HG03108 (cell line): ENCODE data around the gene BTN1A1.

ENCODE experiments used
- ATAC-seq: cut with Tn5 transposase; IDR thresholded peaks from one replicate; pipeline ENCODE4 v1.9.1; 2021; ENCODE audit warnings: moderate library complexity; ENCODE audit not compliant: unreplicated experiment

The BTN1A1 gene

DNA sequence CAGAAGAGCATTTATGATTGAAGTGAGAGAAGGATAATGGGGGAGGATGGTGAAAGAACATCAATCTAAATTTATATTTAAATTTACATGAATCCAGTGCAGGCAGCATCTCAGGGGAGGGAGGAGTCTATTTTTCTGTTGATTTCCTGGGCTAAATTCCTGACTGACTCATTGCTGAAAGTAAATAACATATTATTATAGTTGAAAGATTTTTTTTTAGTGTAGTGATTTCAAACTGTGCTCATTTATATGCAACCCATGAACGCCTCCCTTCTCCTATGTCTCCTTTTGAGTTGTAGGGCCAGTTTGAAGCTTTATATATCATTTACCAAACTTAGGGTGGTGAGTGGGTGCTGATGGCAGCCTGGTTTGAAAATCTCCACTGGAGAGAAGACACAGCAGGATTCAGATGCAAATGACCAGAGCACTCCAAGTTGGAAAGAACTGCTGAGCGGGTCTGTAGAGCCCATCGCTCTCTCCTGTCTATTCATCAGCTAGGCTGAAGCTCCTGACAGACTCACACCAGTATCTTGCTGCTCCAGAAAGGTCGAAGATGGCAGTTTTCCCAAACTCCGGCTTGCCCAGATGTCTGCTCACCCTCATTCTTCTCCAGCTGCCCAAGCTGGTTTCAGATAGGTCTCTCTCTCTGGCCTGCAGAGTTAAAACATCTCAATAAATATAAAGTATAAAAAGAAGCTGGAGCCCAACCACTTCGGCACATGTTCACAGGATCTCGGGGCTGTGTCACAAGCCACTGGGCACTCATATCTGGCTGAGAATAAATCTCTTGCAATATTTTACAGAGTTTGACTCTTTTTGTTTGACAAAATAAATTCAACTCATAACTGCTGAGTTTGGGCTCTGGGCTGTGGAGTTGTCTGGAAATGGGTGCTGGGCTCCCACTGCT lies 24.0 kb upstream of the BTN1A1 start:
- no peak for ATAC-seq

DNA sequence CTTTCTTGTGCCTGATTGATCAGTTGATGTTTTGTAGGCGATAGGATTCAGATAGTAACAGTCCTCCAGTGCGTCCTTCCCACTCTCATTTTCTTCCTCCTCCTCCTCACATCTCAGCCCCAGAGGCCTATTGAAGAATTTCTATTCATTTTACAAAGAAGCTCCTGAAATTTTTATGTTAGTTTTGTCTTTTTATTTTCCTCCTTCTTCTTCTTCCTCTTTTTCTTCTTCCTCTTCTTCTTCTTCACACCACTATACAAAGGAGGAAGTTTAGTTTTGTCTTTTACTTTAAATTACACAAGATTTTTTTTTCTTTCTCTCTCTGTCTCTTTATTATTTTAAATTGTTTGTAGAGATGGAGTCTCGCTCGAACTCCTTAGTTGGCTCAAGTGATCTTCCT lies 23.2 kb upstream of the BTN1A1 start:
- ATAC-seq: no peak

DNA sequence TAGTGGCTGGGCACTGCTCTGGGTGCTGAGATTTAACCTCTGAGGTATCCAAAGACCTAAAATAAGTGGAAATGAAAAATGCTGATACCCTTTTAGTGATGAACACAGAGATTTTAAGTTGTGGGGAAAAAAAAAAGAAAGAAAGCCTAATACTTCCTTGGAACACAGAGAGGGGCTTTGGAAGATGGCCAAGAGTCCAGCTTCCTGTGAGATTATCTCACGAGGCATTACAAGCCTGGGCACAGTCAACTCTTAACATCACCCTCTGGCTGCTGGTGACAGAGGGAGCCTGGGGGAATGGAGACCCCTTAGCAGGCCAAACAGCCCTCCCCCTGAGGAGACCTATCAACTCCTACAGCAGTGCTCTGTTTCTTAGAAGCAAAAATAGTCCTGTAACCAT lies 22.7 kb upstream of the BTN1A1 start:
- ATAC-seq: no peak

DNA sequence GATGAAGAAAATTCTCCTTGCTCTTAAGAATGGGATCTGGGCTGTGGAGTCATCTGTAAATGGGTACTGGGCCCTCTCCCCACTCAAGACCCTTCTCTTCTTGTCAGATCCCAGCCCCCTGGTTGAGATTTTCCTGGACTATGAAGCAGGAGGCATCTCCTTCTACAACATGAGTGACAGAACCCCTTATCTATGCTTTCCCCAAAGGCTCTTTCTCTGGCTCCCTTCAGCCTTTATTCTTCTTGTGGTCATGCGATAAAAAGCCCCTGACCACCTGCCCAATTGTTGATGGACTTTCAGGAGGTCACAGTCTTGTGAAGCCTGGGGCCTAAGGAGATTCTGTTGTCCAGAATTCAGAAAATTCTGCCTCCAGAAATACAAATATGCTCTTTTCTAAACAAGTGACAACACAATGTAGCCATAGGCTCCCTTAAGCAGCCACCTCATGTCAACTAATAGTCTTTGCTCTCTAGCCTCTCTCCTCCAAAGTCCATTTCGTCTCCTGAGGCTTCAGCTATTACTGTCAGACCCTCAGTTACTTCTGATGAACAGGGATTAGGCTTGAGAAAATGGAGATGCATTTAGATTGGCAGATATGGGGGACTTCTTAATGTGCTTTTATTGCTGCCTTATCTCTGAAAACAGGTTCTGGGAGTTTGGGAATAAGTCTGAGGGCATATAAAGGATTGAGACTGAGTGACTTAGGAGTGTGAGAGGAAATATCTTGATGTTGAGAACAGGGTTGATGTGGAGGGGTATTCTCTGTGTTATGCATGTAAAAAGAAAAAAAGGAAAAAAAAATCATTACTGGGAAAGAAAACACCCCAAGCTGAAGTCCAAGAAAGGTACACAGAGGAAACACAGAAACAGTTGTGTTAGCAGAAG lies 21.8 kb upstream of the BTN1A1 start:
- ATAC-seq: no peak

DNA sequence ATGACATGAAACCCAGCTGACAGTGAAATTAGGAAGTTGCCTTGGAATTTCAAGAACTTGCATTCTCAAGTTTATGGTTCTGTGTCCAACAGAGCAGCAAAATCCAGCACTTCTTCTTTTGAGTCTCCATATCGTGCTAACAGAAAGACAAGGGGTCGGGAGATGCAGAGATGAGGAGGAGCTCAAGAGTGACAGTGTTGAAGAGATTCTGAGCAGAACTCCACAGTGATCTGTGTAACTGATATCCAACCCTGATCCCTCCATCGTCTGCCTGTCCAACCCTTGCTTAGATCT lies 21.2 kb upstream of the BTN1A1 start:
- ATAC-seq: no peak

- no peak for ATAC-seq
These were observed 17.8 kb upstream of the BTN1A1 start for GRCh38 chr6:26482338-26482737.

DNA sequence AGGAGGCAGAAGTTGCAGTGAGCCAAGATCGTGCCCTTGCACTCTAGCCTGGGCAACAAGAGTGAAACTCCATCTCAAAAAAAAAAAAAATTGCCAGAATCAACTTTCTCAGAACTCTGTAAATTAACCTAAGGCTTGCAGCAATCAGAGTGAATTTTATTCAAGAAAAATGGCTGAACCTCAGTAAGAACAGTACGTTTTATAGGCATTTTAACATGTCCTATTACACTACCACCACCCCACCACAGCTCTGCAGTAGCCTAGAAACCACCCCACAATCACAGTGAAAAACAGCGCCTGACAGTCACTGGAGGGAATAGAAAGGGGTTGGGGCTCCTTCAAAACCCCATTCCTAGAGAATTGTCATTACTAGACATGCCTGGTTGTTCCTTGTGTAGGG lies 16.4 kb upstream of the BTN1A1 start:
- no peak for ATAC-seq

DNA sequence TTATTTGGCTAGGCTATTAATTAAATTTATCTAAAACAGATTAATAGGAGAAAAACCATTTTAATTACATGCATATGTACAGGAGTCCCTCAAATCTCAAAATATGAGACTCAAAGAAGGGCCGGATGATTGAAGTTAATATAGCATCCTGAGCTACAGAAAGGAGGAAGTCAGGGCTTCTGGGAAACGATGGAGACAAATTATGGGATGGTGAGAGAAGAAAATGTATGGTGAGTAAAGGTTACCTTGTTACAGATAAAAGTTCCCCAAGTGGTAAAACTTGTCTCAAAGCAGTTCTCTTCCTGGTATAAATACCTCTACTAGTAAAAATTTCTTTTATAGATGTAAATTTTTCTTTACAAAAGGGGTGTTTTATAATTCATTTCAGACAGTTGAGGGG lies 15.9 kb upstream of the BTN1A1 start:
- no peak for ATAC-seq

DNA sequence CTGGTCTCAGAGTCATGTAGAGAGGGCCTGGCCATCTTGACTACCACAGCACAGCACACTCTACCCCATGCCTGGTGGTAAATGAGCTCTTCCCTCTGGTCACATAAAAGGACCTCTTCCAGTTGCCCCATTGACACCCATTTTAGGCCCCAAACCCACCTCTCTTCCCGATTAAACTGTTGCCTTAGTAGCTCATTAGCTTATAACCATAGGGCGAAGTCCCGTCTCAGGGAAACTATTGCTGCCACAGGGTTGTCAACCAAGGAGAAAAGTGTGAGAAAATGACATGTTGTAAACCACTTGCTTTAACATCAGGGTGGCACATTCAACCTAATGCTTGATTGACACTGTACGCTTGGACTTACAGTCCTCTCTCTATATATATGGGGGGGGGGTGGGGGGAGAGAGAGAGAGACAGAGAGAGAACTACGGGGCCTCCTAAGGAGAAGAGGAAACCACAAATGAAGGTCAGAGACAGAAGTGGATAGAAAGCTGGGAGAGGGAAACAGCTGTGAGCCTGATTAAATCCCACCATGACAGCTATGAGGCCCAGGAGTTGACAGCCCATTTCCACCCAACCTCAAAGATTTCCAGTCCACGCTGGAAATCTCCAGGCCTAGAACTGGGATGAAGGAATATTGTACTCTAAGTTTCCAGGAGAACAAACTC lies 14.9 kb upstream of the BTN1A1 start:
- no peak for ATAC-seq

DNA sequence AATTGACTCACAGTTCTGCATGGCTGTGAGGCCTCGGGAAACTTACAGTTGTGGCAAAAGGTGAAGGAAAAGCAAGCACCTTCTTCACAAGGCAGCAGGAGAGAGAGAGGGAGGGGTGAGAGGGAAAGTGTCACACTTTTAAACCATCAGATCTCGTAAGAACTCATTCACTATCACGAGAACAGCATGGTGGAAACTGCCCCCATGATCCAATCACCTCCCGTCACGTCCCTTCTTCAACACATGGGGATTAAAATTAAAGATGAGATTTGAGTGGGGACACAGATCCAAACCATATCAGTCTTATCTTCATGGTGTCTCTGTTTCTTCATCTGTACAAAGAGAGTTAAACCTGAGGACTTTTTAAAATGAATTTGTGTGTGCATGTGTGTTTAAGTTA lies 13.7 kb upstream of the BTN1A1 start:
- no peak for ATAC-seq

GRCh38 chr6:26487466-26487865 lies 12.6 kb upstream of the BTN1A1 start:
- no peak for ATAC-seq

- ATAC-seq: no peak
These were observed 9.8 kb upstream of the BTN1A1 start for GRCh38 chr6:26489996-26490964.

DNA sequence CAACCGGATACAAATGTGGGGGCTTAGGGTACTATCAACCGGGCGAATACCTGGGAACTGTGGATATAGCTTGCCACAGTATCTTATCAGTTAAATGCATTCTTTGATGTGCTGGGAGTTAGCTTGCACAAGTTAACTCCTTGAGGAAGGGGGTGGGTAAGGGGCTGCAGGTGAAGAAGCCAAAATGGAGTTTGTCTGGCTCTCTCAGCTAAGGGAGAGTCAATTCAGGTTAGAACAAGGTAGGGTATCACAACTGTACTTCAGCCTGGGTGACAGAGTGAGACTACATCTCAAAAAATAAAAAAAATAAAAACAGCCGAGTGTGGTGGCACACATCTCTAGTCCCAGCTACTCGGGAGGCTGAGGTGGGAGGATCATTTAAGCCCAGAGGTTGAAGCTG lies 8.5 kb upstream of the BTN1A1 start:
- ATAC-seq: no peak

DNA sequence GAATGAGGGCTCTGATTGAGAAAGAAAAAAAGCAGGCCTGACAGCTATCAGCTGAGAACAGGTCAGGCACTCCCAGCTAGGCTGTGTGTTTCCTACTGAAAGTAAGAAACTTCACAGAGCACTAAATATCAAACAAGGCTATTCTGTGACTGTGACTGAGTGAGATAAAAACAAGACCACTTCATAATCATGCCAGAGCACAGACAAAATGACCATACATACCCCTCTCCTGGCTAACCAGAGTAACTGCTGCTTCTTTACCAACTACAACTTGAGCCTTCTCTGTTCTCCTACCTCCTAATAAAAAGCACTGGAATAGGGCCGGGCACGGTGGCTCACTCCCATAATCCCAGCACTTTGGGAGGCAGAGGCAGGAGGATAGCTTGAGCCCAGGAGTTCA lies 6.8 kb upstream of the BTN1A1 start:
- no peak for ATAC-seq

DNA sequence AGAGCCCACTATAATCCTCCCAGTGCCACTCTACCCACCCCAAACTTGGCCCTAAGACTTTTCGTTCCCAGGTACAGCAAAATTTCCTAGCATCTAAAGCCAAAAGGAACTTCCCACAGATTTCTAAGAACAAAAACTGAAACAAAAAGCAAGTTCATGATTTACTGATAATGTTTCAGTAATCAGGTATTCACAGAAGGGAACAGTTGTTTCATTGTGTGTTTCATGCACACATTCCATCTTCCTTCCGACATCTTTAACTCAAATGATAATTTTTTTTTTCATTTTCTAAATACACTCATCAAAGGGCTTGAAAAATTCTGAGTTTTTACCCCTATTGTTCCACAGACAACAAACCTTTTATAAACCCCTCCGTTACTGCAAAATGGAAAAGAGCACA lies 6.0 kb upstream of the BTN1A1 start:
- ATAC-seq: no peak

GRCh38 chr6:26495281-26495680 lies 4.8 kb upstream of the BTN1A1 start:
- no peak for ATAC-seq

DNA sequence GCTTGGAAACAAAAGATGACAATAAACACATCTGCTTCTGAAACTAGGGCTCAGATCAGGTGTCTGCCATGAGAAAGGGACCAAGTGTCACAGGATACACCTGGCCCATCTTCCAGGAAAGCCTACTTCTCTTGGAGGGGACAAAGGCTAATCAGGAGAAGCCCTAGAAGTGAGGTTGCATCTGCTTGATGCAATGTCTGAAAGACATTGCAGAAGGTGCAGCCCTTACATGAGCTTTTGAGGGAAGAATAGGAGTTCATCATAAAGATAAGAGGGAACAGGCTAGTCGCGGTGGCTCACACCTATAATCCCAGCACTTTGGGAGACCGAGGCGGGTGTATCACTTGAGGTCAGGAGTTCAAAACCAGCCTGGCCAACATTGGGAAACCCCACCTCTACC lies 2.5 kb upstream of the BTN1A1 start:
- ATAC-seq: no peak

GRCh38 chr6:26501482-26501986 lies 1.4 kb downstream of the BTN1A1 start:
- no peak for ATAC-seq

- peak; percentile 67 for ATAC-seq
These were observed 2.1 kb downstream of the BTN1A1 start for GRCh38 chr6:26502165-26502564.

GRCh38 chr6:26502626-26503025 lies 2.5 kb downstream of the BTN1A1 start:
- ATAC-seq: no peak
